H9 (cell line): Measurements from ENCODE around the gene MXI1. TPM values are rescaled to one million over a fixed set of nuclear protein-coding genes. Genes with fewer than 3 reads are reported as not detected.
A peak's percentile ranks its signal among the peaks of the same experiment; 100 is the strongest.

Experiments used
- DNase-seq: peaks from one replicate; pipeline ENCODE4 v3.0.0-alpha.2; 2017
- H2AFZ ChIP-seq: one replicate; pipeline ENCODE4 v1.6.1; 2013; ENCODE audit warnings: mild to moderate bottlenecking, low read length, control low read depth, moderate library complexity
- H2AK5ac ChIP-seq: 2 replicates; pipeline ENCODE4 v1.6.1; 2013; ENCODE audit warnings: low read length, control low read depth, mixed read lengths; ENCODE audit not compliant: insufficient read length
- H2BK120ac ChIP-seq: one replicate; pipeline ENCODE4 v1.6.1; 2013; ENCODE audit warnings: low read depth, mild to moderate bottlenecking, low read length, control low read depth, inconsistent platforms; ENCODE audit not compliant: poor library complexity, severe bottlenecking
- H2BK12ac ChIP-seq: 2 replicates; pipeline ENCODE4 v1.6.1; 2013; ENCODE audit warnings: low read length, control low read depth, mixed read lengths, low read depth; ENCODE audit not compliant: insufficient read length
- H2BK15ac ChIP-seq: 2 replicates; pipeline ENCODE4 v1.6.1; 2013; ENCODE audit warnings: low read depth, low read length, control low read depth
- H2BK20ac ChIP-seq: one replicate; pipeline ENCODE4 v1.6.1; 2013; ENCODE audit warnings: low read depth, mild to moderate bottlenecking, low read length, control low read depth, inconsistent platforms; ENCODE audit not compliant: poor library complexity, severe bottlenecking
- H2BK5ac ChIP-seq: 2 replicates; pipeline ENCODE4 v1.6.1; 2013; ENCODE audit warnings: low read length, control low read depth, mixed read lengths; ENCODE audit not compliant: insufficient read length
- H3K14ac ChIP-seq: 2 replicates; pipeline ENCODE4 v1.6.1; 2013; ENCODE audit warnings: low read length, control low read depth; ENCODE audit not compliant: insufficient read depth
- H3K18ac ChIP-seq: 2 replicates; pipeline ENCODE4 v1.6.1; 2013; ENCODE audit warnings: low read depth, mild to moderate bottlenecking, mixed read lengths, low read length, control low read depth; ENCODE audit not compliant: insufficient read length
- H3K23ac ChIP-seq: 2 replicates; pipeline ENCODE4 v1.6.1; 2013; ENCODE audit warnings: low read length, control low read depth, mixed read lengths, low read depth; ENCODE audit not compliant: insufficient read length
- H3K23me2 ChIP-seq: 2 replicates; pipeline ENCODE4 v1.6.1; 2013; ENCODE audit warnings: low read depth, mild to moderate bottlenecking, mixed read lengths, low read length, control low read depth; ENCODE audit not compliant: insufficient read length, poor library complexity, severe bottlenecking
- H3K27ac ChIP-seq: 2 replicates; pipeline ENCODE4 v1.5.1; 2013; ENCODE audit warnings: low read length, control low read depth, mixed read lengths, low read depth; ENCODE audit not compliant: insufficient read length
- H3K27me3 ChIP-seq: 2 replicates; pipeline ENCODE4 v1.6.1; 2013; ENCODE audit warnings: low read length, control low read depth, inconsistent platforms; ENCODE audit not compliant: insufficient read depth
- H3K4ac ChIP-seq: 2 replicates; pipeline ENCODE4 v1.6.1; 2013; ENCODE audit warnings: low read depth, mild to moderate bottlenecking, control low read depth, inconsistent platforms, low read length, moderate library complexity
- H3K4me1 ChIP-seq: 2 replicates; pipeline ENCODE4 v1.6.1; 2013; ENCODE audit warnings: low read length, control low read depth, inconsistent platforms; ENCODE audit not compliant: insufficient read depth
- H3K4me2 ChIP-seq: 2 replicates; pipeline ENCODE4 v1.6.1; 2013; ENCODE audit warnings: low read length, control low read depth, mixed read lengths; ENCODE audit not compliant: insufficient read length, insufficient read depth
- H3K56ac ChIP-seq: 2 replicates; pipeline ENCODE4 v1.6.1; 2013; ENCODE audit warnings: low read depth, mild to moderate bottlenecking, mixed read lengths, low read length, control low read depth; ENCODE audit not compliant: insufficient read length
- H3K79me1 ChIP-seq: 2 replicates; pipeline ENCODE4 v1.6.1; 2013; ENCODE audit warnings: low read depth, mild to moderate bottlenecking, moderate library complexity, low read length, control low read depth, inconsistent platforms; ENCODE audit not compliant: insufficient read depth, poor library complexity, severe bottlenecking
- H3K79me2 ChIP-seq: 2 replicates; pipeline ENCODE4 v1.6.1; 2013; ENCODE audit warnings: low read length, control low read depth, inconsistent platforms; ENCODE audit not compliant: insufficient read depth
- H3K9ac ChIP-seq: 2 replicates; pipeline ENCODE4 v1.6.1; 2013; ENCODE audit warnings: low read length, control low read depth, mixed read lengths; ENCODE audit not compliant: insufficient read length; ENCODE audit errors: extremely low read depth
- H3K9me3 ChIP-seq: one replicate; pipeline ENCODE4 v1.6.1; 2013; ENCODE audit warnings: low read depth, low read length, inconsistent platforms; ENCODE audit not compliant: control insufficient read depth
- H3T11ph ChIP-seq: one replicate; pipeline ENCODE4 v1.6.1; 2013; ENCODE audit warnings: mild to moderate bottlenecking, low read length, control low read depth, inconsistent platforms
- H4K20me1 ChIP-seq: one replicate; pipeline ENCODE4 v1.6.1; 2013; ENCODE audit not compliant: control insufficient read depth, insufficient read length, insufficient read depth
- H4K5ac ChIP-seq: 2 replicates; pipeline ENCODE4 v1.6.1; 2013; ENCODE audit warnings: low read depth, mild to moderate bottlenecking, mixed read lengths, low read length, control low read depth; ENCODE audit not compliant: insufficient read length
- H4K8ac ChIP-seq: replicated peaks from 2 replicates; pipeline ENCODE4 v1.6.1; 2013; ENCODE audit warnings: low read length, control low read depth, mixed read lengths, low read depth; ENCODE audit not compliant: insufficient read length
- H4K91ac ChIP-seq: 2 replicates; pipeline ENCODE4 v1.6.1; 2013; ENCODE audit warnings: low read depth, mild to moderate bottlenecking, moderate library complexity, mixed read lengths, low read length, control low read depth; ENCODE audit not compliant: insufficient read length
- H3K27ac Mint-ChIP-seq, 3 experiments: 2 replicates in 2 of 3; 3 replicates in 1 of 3; pipeline ENCODE4 v1.8.0; 2020 to 2021; ENCODE audit warnings: mixed read lengths in 3 of 3, mild to moderate bottlenecking in 1 of 3, moderate library complexity in 1 of 3
- H3K27me3 Mint-ChIP-seq: 2 replicates; pipeline ENCODE4 v1.8.0; 2021; ENCODE audit warnings: low read depth, mild to moderate bottlenecking, moderate library complexity, mixed read lengths
- H3K36me3 Mint-ChIP-seq, 3 experiments: 2 replicates in 2 of 3; 3 replicates in 1 of 3; pipeline ENCODE4 v1.8.0; 2020 to 2021; ENCODE audit warnings: low read depth in 3 of 3, mixed read lengths in 3 of 3; ENCODE audit not compliant: insufficient read depth in 1 of 3
- H3K4me1 Mint-ChIP-seq, 2 experiments: 2 replicates each; pipeline ENCODE4 v1.8.0; 2020; ENCODE audit warnings: mixed read lengths in 2 of 2
- H3K4me3 Mint-ChIP-seq, 2 experiments: 2 replicates in 1 of 2; 3 replicates in 1 of 2; pipeline ENCODE4 v1.8.0; 2020 to 2021; ENCODE audit warnings: mild to moderate bottlenecking in 2 of 2, mixed read lengths in 2 of 2, moderate library complexity in 1 of 2
- H3K9me3 Mint-ChIP-seq, 2 experiments: 2 replicates in 1 of 2; 3 replicates in 1 of 2; pipeline ENCODE4 v1.8.0; 2020; ENCODE audit warnings: mild to moderate bottlenecking in 2 of 2, mixed read lengths in 2 of 2, moderate library complexity in 1 of 2
- CTCF ChIP-seq: fragments of 200-600 bp; sonication (generic); conservative IDR thresholded peaks from 3 replicates; pipeline ENCODE4 v1.8.0; 2021; ENCODE audit warnings: antibody characterized with exemption, mild to moderate bottlenecking
- WGBS: extraction: QIAGEN DNeasy Blood & Tissue Kit; methylation state at CpG from one replicate; pipeline ENCODE4 v1.1.7; 2013; ENCODE audit warnings: missing lambda C conversion rate, low lambda C conversion rate, mixed read lengths; ENCODE audit not compliant: insufficient read length; ENCODE audit errors: extremely low coverage; 5-methylcytosine and 5-hydroxymethylcytosine counted together
- total RNA-seq: library from RNA; stranded (reverse); gene quantifications from 2 replicates; pipeline ENCODE4 v1.2.1, GENCODE V29; 2021

The MXI1 gene
- total RNA-seq, 1 experiment from 2014 or later = 5.6 TPM

GRCh38 chr10:110311357-110311949, 104.0 kb downstream of the MXI1 start:
- H3K18ac ChIP-seq = no peak overlapping the region
- H2BK5ac ChIP-seq = no peak overlapping the region
- H4K20me1 ChIP-seq = no peaks in the 10 kb centered on the region
- DNase-seq = peak; percentile 58
- peak; percentile 82 for TF ChIP-seq CTCF
- no peak overlapping the region for H3K27ac ChIP-seq
- H2BK12ac ChIP-seq = no peak overlapping the region
- H3K14ac ChIP-seq = no peak overlapping the region
- no peak overlapping the region for H3K9ac ChIP-seq
- no peak overlapping the region for H3K56ac ChIP-seq
- H3K4me1 ChIP-seq = no peaks in the 10 kb centered on the region; the same call in 1 of the 2 replicates
- H3T11ph ChIP-seq = no peak overlapping the region
- no peak overlapping the region for H2BK120ac ChIP-seq
- no peaks in the 10 kb centered on the region for H3K9me3 Mint-ChIP-seq
- no peak overlapping the region for H3K23ac ChIP-seq
- H2AK5ac ChIP-seq = no peak overlapping the region
- no peaks in the 10 kb centered on the region for H3K9me3 ChIP-seq
- no peak overlapping the region for H2BK15ac ChIP-seq
- no peaks in the 10 kb centered on the region for H3K79me1 ChIP-seq
- H4K5ac ChIP-seq = no peak overlapping the region
- H3K4me2 ChIP-seq = no peak overlapping the region
- H3K4me1 Mint-ChIP-seq = peaks cover 12 to 13% of the 10 kb centered on the region in 2 experiments
- no peak overlapping the region for H3K4ac ChIP-seq
- H3K36me3 Mint-ChIP-seq = no peaks in the 10 kb centered on the region
- H3K27me3 ChIP-seq = no peaks in the 10 kb centered on the region
- no peaks in the 10 kb centered on the region for H3K23me2 ChIP-seq
- no peak overlapping the region for H2BK20ac ChIP-seq
- H3K27me3 Mint-ChIP-seq = no peaks in the 10 kb centered on the region
- no peak overlapping the region for H3K27ac Mint-ChIP-seq
- H2AFZ ChIP-seq = no peak overlapping the region
- H3K4me3 Mint-ChIP-seq = no peak overlapping the region
- no peaks in the 10 kb centered on the region for H3K79me2 ChIP-seq
- no peak overlapping the region for H4K8ac ChIP-seq
- H4K91ac ChIP-seq = no peak overlapping the region
- no CpG with 5 or more reads among the region's 3 CpGs for WGBS
